Activated CD8-positive, alpha-beta T cell treated with anti-CD3 and anti-CD28 coated beads for 36 hours (primary cell): ENCODE data around the gene ADAMTS2. TPM values are rescaled to one million over a fixed set of nuclear protein-coding genes. Genes with fewer than 3 reads are reported as not detected.

Source experiments
- ATAC-seq: fragments of 200-7000 bp; cut with Tn5 transposase; one replicate; pipeline ENCODE4 v1.10.0; 2021; ENCODE audit warnings: mild to moderate bottlenecking, moderate library complexity
- CTCF ChIA-PET: fragments of 350-600 bp; sonication (Branson Sonifier 250); formaldehyde crosslinking; loops from one replicate; lab custom pipeline; 2021; ENCODE audit warnings: antibody characterized with exemption; lab: Charles Lee
- POLR2A ChIA-PET: fragments of 350-600 bp; sonication (Branson Sonifier 250); formaldehyde crosslinking; loops from one replicate; lab custom pipeline; 2021; ENCODE audit warnings: antibody characterized with exemption; lab: Charles Lee
- DNase-seq: peaks from one replicate; pipeline ENCODE4 v3.0.0-alpha.2; 2020
- H3K27ac Mint-ChIP-seq: one replicate; pipeline ENCODE4 v1.8.0; 2021; ENCODE audit warnings: mild to moderate bottlenecking, mixed read lengths
- H3K27me3 Mint-ChIP-seq: one replicate; pipeline ENCODE4 v1.8.0; 2021; ENCODE audit warnings: mixed read lengths
- H3K36me3 Mint-ChIP-seq: one replicate; pipeline ENCODE4 v1.8.0; 2021; ENCODE audit warnings: low read depth, mixed read lengths
- H3K4me1 Mint-ChIP-seq: one replicate; pipeline ENCODE4 v1.8.0; 2021; ENCODE audit warnings: low read depth, mixed read lengths
- H3K4me3 Mint-ChIP-seq: one replicate; pipeline ENCODE4 v1.8.0; 2021; ENCODE audit warnings: mild to moderate bottlenecking, moderate library complexity, mixed read lengths
- H3K9me3 Mint-ChIP-seq: one replicate; pipeline ENCODE4 v1.8.0; 2021; ENCODE audit warnings: mixed read lengths
- CTCF ChIP-seq: fragments of 200-600 bp; IDR thresholded peaks from one replicate; pipeline ENCODE4 v1.8.0; 2022; ENCODE audit warnings: antibody characterized with exemption, mild to moderate bottlenecking
- intact Hi-C: fragments of 100-400 bp; cut with micrococcal nuclease; formaldehyde crosslinking; loops from one replicate; pipeline ENCODE4 v1.10.0; 2022
- total RNA-seq, 2 experiments: library from RNA; stranded (reverse); gene quantifications; one replicate each; pipeline ENCODE4 v1.2.3, GENCODE V29; 2021

ADAMTS2 gene
- total RNA-seq, 2 experiments from 2014 or later, result not detected

- intact Hi-C loops, result no loop called here
These were observed 179.7 kb downstream of the ADAMTS2 start for GRCh38 chr5:179165421-179166170.

GRCh38 chr5:179164331-179165311 is 180.6 kb downstream of the ADAMTS2 start:
- ChIA-PET CTCF (interaction anchor here (4.5 kb wide), 1 partner anchor 330 kb away, joined by 32 read pairs; no protein-coding TSS in a partner anchor), POLR2A (no interaction called here)
- Mint-ChIP-seq H3K4me1 (peaks cover 3% of the 10 kb centered on the region), H3K36me3 (no peaks in the 10 kb centered on the region), H3K27ac (no peak overlapping the region), H3K27me3 (peaks cover 4% of the 10 kb centered on the region), H3K9me3 (peaks cover 6% of the 10 kb centered on the region), H3K4me3 (no peak overlapping the region)
- TF ChIP-seq CTCF, result no peak
- DNase-seq, result no peak
- ATAC-seq, result no peak
- intact Hi-C loops, result no loop called here

More at GRCh38 chr5:179165421-179166170, 179.7 kb downstream of the ADAMTS2 start:
- no peak for ATAC-seq
- H3K9me3 Mint-ChIP-seq, result peaks cover 3% of the 10 kb centered on the region
- DNase-seq, result no peak
- H3K36me3 Mint-ChIP-seq, result no peaks in the 10 kb centered on the region
- TF ChIP-seq CTCF, result no peak
- CTCF ChIA-PET, result interaction anchor here (4.5 kb wide), 1 partner anchor 329 kb away, joined by 32 read pairs; no protein-coding TSS in a partner anchor
- H3K4me1 Mint-ChIP-seq, result peaks cover 3% of the 10 kb centered on the region
- peaks cover 4% of the 10 kb centered on the region for H3K27me3 Mint-ChIP-seq
- H3K4me3 Mint-ChIP-seq, result no peak overlapping the region
- H3K27ac Mint-ChIP-seq, result no peak overlapping the region
- POLR2A ChIA-PET, result no interaction called here

GRCh38 chr5:179163236-179164155 is 181.8 kb downstream of the ADAMTS2 start:
- Mint-ChIP-seq H3K27me3 (peaks cover 4% of the 10 kb centered on the region), H3K9me3 (peaks cover 6% of the 10 kb centered on the region), H3K36me3 (no peaks in the 10 kb centered on the region), H3K4me1 (peaks cover 3% of the 10 kb centered on the region), H3K27ac (no peak overlapping the region), H3K4me3 (no peak overlapping the region)
- intact Hi-C loops, result no loop called here
- ChIA-PET CTCF (no interaction called here), POLR2A (no interaction called here)
- no peak for TF ChIP-seq CTCF
- DNase-seq (no peak), ATAC-seq (no peak)

- Mint-ChIP-seq H3K4me1 (peaks cover under 1% of the 10 kb centered on the region), H3K4me3 (no peak overlapping the region)
These were observed 182.7 kb downstream of the ADAMTS2 start for GRCh38 chr5:179162351-179163235.

More at GRCh38 chr5:179162351-179163235, 182.7 kb downstream of the ADAMTS2 start:
- ChIA-PET POLR2A (no interaction called here), CTCF (no interaction called here)
- no peak for TF ChIP-seq CTCF
- H3K27ac Mint-ChIP-seq, result no peak overlapping the region
- intact Hi-C loops, result no loop called here
- peaks cover 6% of the 10 kb centered on the region for H3K9me3 Mint-ChIP-seq
- peaks cover under 1% of the 10 kb centered on the region for H3K27me3 Mint-ChIP-seq
- no peak for ATAC-seq
- DNase-seq, result no peak
- no peaks in the 10 kb centered on the region for H3K36me3 Mint-ChIP-seq
